ENCODE measurements around the gene DCST2. TPM values are rescaled to one million over a fixed set of nuclear protein-coding genes. Genes with fewer than 3 reads are reported as not detected.

Gene DCST2
- total and polyA plus RNA-seq, 7 donors: 0.27 to 2.0 (median 0.43) TPM; not detected in 3

DNA sequence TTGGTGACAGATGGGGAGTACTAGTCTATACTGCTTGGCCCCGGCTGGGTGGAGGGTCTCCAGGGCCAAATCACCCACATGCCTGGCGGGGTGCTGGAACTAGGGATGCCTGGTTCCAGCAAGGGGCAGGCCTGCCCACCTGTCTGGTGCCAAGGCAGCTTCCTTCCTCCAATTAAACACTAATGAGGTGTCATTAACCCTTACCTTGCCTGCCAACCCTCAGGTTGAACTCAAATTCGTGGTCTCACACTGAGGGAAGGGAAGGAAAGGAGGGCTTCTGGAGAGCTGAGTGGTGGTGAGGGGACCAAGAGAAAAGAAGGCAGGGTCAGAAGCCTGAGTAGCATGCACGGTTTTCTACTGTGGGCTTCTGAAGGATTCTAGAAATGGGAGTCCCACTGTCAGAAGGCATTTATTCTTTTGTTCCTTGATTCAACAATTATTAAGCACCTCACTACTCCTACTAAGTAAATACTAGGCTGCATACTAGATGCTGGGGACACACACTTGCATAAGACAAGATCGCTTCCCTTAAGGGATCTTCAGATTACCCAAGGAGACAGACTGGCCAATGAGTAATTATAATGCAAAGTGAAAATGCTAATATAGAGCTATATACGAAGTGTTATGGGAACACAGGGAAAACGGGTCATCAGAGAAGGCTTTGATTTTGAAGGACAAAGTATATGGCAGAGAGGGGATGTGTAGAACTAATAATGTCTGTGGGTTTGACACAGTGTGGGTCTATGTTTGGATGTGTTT lies 39.1 kb upstream of the DCST2 start:
- TF ChIP-seq, protein P1, sequence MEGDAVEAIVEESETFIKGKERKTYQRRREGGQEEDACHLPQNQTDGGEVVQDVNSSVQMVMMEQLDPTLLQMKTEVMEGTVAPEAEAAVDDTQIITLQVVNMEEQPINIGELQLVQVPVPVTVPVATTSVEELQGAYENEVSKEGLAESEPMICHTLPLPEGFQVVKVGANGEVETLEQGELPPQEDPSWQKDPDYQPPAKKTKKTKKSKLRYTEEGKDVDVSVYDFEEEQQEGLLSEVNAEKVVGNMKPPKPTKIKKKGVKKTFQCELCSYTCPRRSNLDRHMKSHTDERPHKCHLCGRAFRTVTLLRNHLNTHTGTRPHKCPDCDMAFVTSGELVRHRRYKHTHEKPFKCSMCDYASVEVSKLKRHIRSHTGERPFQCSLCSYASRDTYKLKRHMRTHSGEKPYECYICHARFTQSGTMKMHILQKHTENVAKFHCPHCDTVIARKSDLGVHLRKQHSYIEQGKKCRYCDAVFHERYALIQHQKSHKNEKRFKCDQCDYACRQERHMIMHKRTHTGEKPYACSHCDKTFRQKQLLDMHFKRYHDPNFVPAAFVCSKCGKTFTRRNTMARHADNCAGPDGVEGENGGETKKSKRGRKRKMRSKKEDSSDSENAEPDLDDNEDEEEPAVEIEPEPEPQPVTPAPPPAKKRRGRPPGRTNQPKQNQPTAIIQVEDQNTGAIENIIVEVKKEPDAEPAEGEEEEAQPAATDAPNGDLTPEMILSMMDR (IDR thresholded peaks at IDR 0.05): no peak
- TF ChIP-seq POLR2A (IDR thresholded peaks at IDR 0.05): no peak
- no peak for TF ChIP-seq POLR2AphosphoS5 (IDR thresholded peaks at IDR 0.05)
- no peak for TF ChIP-seq EP300 (IDR thresholded peaks at IDR 0.05)
- Histone ChIP-seq H3K27me3 (no peaks in the 10 kb centered on the region), H3K4me3 (no peak overlapping the region), H3K27ac (no peak overlapping the region), H3K36me3 (no peaks in the 10 kb centered on the region), H3K9me3 (no peaks in the 10 kb centered on the region), H3K4me1 (peaks cover 0 to 22% (median 16%) of the 10 kb centered on the region in 4 donors)
- peak; percentile 51 for DNase-seq
- intact Hi-C loops (cut with DNase I): no loop called here
- WGBS, 2 donors: 67 to 73% methylated on average over 7 of the region's 7 CpGs

DNA sequence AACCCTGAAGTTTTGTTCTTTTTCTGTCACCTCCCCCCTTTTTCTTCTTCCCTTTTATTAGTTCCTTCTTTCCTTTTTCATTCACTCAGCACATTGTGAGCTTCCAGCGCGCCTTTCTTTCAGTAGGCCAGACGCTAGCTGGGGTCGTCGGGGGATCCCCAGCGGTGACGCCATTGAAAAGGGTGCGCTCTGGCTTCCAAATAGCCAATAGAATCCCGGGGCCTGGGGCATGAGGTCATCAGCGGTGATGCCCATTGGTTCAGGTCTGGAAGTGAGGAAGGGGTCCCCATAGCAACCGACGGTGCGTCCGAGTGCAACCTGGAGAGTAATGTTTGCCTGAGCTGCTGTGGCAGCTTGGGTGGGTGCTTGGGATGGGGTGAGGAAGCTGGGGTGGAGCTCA lies 38.1 kb upstream of the DCST2 start:
- Histone ChIP-seq H3K27me3 (no peaks in the 10 kb centered on the region), H3K36me3 (no peaks in the 10 kb centered on the region), H3K27ac (peak overlapping the region; percentile 71 to 81 (median 74)), H3K9me3 (no peaks in the 10 kb centered on the region), H3K4me3 (peak overlapping the region in 1 of 4 donors; percentile 48), H3K4me1 (peaks cover 0 to 22% (median 16%) of the 10 kb centered on the region in 4 donors)
- TF ChIP-seq POLR2A (IDR thresholded peaks at IDR 0.05): no peak
- no peak for TF ChIP-seq EP300 (IDR thresholded peaks at IDR 0.05)
- TF ChIP-seq, protein P1 (IDR thresholded peaks at IDR 0.05): no peak
- TF ChIP-seq POLR2AphosphoS5 (IDR thresholded peaks at IDR 0.05): no peak
- WGBS, 2 donors: 68 to 79% methylated on average over 14 of the region's 14 CpGs
- intact Hi-C loops (cut with DNase I): no loop called here
- DNase-seq: peak; percentile 66

DNA sequence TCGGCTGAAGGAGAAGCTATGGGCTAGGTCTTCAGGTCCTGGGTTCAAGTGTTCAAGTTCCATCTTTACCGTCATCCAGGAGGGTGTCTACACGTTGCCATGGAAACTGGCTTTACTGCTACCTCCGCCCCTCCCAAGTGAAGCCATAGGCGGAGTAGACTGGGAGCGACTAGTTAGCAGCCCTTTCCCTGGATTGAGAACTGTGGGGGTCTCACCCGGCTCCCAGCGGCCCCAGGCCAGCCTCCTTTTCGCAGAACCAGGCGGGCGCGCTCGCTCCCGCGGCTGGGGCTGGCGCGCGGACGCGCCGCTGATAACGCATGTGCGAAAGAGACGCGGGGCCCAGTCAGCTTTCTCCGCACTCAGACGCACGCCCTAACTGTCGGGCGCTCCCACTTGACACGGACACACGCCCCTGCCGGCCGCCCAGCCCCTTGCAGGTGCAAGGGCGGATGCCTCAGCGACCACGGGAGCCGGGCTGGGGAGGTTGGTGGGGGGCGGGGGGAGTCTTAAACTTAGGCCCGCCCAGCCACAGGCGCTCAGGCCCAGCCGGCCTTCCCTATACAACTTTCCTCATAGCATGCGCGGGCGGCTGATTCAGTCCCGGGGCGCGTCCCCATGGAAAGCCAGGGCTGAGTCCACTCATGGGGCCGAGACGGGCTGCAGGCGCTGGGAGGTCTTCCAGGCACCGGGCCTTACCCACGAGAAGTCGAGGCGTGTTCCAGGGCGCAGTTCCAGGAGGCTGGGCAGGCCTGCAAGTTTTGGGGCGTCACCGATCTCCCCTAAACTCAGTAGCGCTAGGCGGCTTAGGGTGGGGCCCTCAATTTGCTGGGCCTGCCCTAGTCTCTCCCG lies 37.4 kb upstream of the DCST2 start:
- WGBS, 2 donors: 1 to 6% methylated on average over 61 of the region's 61 CpGs
- H3K4me3 ChIP-seq: peak overlapping the region; percentile 11 to 53 (median 46)
- intact Hi-C loops (cut with DNase I): no loop called here

DNA sequence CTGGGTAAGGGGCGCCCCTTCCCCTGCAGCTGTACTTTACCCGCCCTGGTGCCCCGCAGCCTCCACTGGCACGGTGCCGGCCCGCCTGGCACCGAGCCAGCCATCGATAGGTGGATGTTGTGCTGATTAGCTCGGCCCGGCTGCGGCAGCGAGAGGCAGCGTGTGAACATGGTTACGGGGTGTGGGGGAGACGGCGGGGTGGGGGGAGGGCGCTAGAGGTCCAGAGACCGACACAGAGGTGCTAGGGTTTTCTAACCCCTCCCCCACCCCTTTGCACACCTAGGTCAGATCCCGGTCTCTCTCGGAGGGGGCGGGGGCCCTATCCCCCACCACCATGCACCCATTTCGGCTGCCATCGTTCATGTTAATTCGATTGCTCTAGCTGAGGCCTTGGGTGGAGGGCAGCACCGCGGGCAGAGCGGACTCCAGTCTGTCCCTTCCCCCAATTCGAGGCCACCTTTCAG lies 36.6 kb upstream of the DCST2 start:
- no peaks in the 10 kb centered on the region for H3K9me3 ChIP-seq
- intact Hi-C loops (cut with DNase I): no loop called here
- WGBS, 2 donors: 12 to 45% methylated on average over 28 of the region's 28 CpGs
- peak overlapping the region in 3 of 4 donors; percentile 72 to 81 (median 76) for H3K27ac ChIP-seq
- no peak for DNase-seq
- H3K4me1 ChIP-seq: peaks cover 0 to 22% (median 16%) of the 10 kb centered on the region in 4 donors
- peak overlapping the region in 3 of 4 donors; percentile 45 to 53 (median 48) for H3K4me3 ChIP-seq
- no peaks in the 10 kb centered on the region for H3K27me3 ChIP-seq
- H3K36me3 ChIP-seq: no peaks in the 10 kb centered on the region
- TF ChIP-seq, protein P1 (IDR thresholded peaks at IDR 0.05): no peak
- TF ChIP-seq POLR2AphosphoS5 (IDR thresholded peaks at IDR 0.05): no peak
- TF ChIP-seq EP300 (IDR thresholded peaks at IDR 0.05): no peak

More for the DNA sequence above, 37.4 kb upstream of the DCST2 start:
- Histone ChIP-seq H3K9me3 (no peaks in the 10 kb centered on the region), H3K27me3 (no peaks in the 10 kb centered on the region), H3K4me1 (peaks cover 0 to 22% (median 16%) of the 10 kb centered on the region in 4 donors), H3K36me3 (no peaks in the 10 kb centered on the region), H3K27ac (peak overlapping the region; percentile 71 to 81 (median 74))
- peak; percentile 90 for DNase-seq
- TF ChIP-seq, protein P1 (IDR thresholded peaks at IDR 0.05): peak in 3 of 4 experiments; percentile 21 to 57 (median 36)
- TF ChIP-seq POLR2AphosphoS5 (IDR thresholded peaks at IDR 0.05): peak in 2 of 4 donors; percentile 32 to 42
- TF ChIP-seq POLR2A (IDR thresholded peaks at IDR 0.05): no peak
- no peak for TF ChIP-seq EP300 (IDR thresholded peaks at IDR 0.05)

Data from sigmoid colon (tissue), 7 donors.